Activated naive CD4-positive, alpha-beta T cell treated with anti-CD3 and anti-CD28 coated beads, Interleukin-2, amount 50 U/mL, for 72 hours (primary cell): ENCODE results near the gene TMA7. TPM values are rescaled to one million over a fixed set of nuclear protein-coding genes. Genes with fewer than 3 reads are reported as not detected.

Experiments
- ATAC-seq, 2 donors: fragments of 150-1000 bp; cut with Tn5 transposase; 2 replicates each; pipeline ENCODE4 v1.10.0; 2021; ENCODE audit warnings: mild to moderate bottlenecking in 2 of 2, moderate library complexity in 2 of 2
- DNase-seq, 2 donors: peaks; one replicate each; pipeline ENCODE4 v3.0.0; 2021 to 2022; ENCODE audit warnings: low spot score in 2 of 2
- H3K27ac Mint-ChIP-seq, 2 donors: one replicate each; pipeline ENCODE4 v1.8.0; 2022; ENCODE audit warnings: mild to moderate bottlenecking in 2 of 2, mixed read lengths in 2 of 2
- H3K36me3 Mint-ChIP-seq, 2 donors: one replicate each; pipeline ENCODE4 v1.8.0; 2022; ENCODE audit warnings: mixed read lengths in 2 of 2
- H3K9me3 Mint-ChIP-seq, 2 donors: one replicate each; pipeline ENCODE4 v1.8.0; 2022; ENCODE audit warnings: mixed read lengths in 2 of 2
- total RNA-seq, 2 donors: library from RNA; stranded (reverse); gene quantifications; one replicate each; pipeline ENCODE4 v1.2.3, GENCODE V29; 2022

The TMA7 gene
- total RNA-seq, 2 donors from 2014 or later = 168 to 307 TPM

DNA sequence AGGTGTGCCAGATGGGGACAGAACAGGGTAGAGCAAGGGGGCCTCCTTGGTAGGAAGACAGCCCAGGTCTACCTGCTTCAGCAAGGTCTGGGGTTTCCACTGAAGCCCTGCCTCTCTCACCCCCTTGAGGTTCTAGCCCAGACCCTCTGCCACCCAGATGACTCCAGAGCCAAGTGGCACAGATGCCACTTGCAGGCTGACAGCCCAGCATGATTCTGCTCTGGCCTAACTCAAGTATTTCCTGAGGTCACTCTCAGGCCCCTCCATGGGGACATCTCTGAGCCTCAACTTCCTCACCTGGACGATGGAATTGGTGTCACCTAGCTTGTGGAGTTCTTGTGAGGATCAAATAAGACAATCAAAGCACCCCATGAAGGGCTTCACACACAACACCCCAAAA is 34.1 kb upstream of the TMA7 start:
- Mint-ChIP-seq H3K27ac (peak overlapping the region in 1 of 2 donors; percentile 45), H3K9me3 (no peaks in the 10 kb centered on the region), H3K36me3 (no peaks in the 10 kb centered on the region)
- ATAC-seq (no peak), DNase-seq (no peak)

DNA sequence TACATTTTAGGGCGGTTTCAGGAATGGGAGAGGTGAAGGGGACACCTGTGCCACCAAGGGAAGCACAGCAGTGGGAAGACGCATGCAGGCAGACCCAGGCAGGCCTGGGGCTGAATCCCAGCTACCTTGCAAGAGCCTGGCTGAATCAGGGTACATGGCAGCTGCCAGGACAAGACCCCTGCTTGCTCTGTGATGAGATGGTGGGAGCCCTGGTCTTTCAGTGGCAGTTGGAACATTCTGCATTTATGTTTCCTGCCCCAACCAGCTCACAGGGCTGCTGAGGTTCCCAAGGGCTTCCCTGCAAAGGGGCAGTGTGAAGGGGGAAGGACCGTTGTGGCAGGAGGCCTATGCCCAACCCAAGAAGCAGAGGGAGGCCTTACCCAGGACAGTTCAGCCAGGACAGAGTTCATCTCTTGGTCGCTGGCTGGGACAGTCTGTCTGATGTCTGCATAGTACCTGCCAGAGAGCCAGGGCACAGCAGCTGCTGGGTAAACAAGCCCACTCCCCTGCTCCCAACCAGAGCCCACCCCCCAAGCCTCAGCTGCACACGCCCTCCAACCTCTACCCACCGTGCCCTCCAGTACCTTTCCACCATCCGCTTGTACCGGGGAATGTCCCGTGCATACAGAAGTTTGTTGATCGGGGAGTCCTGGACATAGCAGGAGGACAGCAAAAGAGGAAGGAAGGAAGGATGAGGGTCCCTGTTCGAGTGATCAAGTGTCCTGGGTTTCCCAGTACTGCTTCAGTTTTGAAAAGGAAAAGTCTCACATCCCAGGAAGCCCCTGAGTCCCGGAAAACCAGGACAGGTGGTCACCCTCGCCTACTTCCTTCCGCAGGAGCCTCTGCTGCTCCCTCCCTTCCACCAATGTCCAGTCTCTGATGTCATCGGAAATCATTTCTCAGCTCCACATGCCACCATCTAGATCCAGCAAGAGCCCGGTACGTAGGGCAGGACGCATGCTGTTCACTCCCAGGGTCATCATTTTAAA is 33.3 kb upstream of the TMA7 start:
- H3K9me3 Mint-ChIP-seq = no peaks in the 10 kb centered on the region
- H3K36me3 Mint-ChIP-seq = no peaks in the 10 kb centered on the region
- ATAC-seq (no peak), DNase-seq (peak in 1 of 2 donors; percentile 40)
- peak overlapping the region in 1 of 2 donors; percentile 24 for H3K27ac Mint-ChIP-seq

DNA sequence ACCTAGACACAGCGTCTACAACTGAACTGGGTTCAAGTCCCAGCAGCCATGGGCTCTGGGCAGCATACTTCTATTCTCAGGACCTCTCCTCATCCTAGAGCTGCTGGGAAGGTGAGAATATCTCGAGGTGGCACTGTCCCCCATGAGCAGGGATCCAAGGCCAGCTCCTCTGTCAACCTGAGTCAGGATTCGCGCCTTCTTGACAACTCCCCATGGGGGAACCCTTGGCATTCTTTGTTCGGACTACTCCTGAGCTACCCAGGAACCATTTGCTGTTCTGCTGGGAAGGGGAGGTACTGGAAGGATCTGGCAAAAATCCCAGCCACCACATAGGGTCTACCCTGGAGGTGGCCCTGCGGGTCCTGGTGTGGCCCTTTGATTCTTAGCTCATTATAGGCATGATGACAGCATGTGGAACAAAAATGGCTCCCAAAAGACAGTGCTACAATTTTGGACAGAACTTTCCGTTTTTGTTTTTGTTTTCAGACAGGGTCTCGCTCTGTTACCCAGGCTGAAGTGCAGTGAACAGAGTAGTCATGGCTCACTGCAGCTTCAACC is 32.4 kb upstream of the TMA7 start:
- DNase-seq = no peak
- Mint-ChIP-seq H3K27ac (peak overlapping the region; percentile 24 to 32), H3K9me3 (no peaks in the 10 kb centered on the region), H3K36me3 (no peaks in the 10 kb centered on the region)
- ATAC-seq = no peak

DNA sequence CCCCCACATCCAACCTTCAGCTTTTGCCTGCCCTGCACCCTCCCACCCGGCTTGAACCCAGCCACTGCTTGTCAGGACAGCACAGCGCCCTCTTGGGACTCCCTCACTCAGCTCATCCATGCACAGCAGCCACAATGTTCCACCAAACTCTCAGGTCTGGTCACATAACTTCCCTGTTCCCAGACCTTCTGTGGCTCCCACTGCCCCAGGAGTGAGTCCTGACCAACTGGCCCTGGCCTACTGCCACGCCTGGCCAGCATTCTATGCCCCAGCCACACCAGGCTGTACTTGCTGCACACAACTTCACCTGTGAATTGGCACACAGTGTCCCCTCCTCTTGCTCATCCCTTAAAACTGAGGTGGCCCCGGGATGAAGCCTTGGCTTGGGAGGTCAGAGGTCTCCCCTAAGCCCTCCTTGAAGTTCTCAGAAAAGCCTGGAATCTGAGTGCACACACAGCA is 31.2 kb upstream of the TMA7 start:
- Mint-ChIP-seq H3K9me3 (no peaks in the 10 kb centered on the region), H3K36me3 (no peaks in the 10 kb centered on the region), H3K27ac (peak overlapping the region in 1 of 2 donors; percentile 2)
- ATAC-seq (peak in 1 of 2 donors; percentile 35), DNase-seq (peak in 1 of 2 donors; percentile 37)

DNA sequence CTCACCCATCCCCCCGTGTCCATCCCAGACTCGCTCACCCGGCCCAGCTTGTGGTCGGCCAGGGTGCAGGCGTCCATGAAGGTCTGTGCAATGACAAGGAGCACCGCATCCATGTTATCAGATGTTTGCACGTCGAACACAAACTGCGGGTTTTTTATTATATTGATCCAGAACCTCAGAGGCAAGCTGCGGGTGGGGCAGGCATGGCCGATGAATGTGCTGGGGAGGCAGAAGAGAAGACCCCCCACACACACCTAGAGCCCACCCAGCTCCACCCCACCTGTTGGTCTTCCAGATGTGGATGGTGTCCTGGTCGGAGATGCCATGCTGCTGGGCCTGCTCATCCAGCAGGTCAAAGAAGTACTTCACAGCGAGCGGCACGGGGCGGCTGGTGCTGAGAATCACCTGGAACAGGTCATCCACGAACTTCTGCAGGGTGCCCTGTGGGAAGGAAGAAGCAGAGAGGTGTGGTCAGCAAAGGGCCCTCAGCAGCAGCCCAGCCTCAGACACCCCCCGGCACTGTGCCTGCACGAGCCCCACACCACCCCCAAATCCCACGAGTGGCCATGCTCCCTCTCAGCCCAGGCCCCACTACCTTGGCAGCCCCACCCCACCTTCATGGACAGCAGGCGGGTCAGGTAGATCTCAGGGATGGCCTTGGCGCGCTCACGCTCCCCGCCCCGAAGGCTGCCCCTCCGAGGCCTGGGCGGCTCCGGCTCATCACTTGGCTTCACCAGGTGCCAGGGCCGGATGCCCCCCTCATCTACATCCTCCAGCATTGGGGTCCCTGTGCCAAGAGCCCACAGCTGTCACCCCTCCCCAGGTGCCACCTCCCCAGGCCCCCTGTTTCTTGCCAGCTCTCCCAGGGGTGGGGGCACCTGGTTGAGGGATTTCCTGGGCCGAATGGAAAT is 30.5 kb upstream of the TMA7 start:
- H3K9me3 Mint-ChIP-seq = no peaks in the 10 kb centered on the region
- H3K27ac Mint-ChIP-seq = peak overlapping the region in 1 of 2 donors; percentile 36
- ATAC-seq = no peak
- H3K36me3 Mint-ChIP-seq = no peaks in the 10 kb centered on the region
- DNase-seq = peak in 1 of 2 donors; percentile 52

DNA sequence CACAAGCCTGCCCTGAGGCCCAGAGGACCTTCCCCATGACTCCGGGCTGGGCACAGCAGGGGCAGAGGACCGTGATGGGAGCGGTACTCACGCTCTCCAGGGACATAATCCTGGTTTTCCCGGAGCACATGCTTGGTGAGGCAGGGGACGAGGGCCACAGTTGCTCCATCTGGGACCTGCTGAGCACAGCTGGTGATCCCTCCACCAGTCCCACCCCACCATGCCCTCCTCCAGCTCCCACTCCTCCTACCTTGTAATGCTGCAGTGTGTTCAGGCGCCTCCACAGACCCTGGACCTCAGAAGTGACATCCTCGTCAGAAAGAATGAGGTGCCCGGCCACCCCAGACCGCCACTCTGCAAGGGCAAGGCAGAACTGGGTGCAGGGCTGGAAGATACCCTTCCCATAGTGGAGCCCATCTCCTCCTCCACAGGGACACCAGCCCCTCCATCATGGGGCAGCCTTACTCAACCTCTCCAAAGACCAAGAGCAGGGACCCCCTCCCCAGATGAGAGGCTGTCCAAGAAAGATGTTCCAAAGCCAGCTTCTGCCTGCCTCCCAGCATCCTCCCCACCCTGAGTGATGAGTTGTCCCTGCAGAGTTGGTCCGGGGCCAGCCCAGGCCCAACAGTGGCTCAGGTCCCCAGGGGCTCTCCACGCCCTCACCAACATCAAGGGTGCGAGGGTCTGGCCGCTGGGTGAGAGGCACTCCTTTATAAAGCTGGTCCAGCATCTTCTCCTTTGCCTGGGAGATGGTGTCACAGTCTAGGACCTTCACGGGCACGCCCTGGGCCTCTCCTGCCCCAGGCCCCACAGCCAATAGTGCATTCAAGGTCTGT is 29.6 kb upstream of the TMA7 start:
- no peaks in the 10 kb centered on the region for H3K9me3 Mint-ChIP-seq
- DNase-seq = peak in 1 of 2 donors; percentile 48
- H3K27ac Mint-ChIP-seq = peak overlapping the region in 1 of 2 donors; percentile 36
- H3K36me3 Mint-ChIP-seq = no peaks in the 10 kb centered on the region
- ATAC-seq = no peak

DNA sequence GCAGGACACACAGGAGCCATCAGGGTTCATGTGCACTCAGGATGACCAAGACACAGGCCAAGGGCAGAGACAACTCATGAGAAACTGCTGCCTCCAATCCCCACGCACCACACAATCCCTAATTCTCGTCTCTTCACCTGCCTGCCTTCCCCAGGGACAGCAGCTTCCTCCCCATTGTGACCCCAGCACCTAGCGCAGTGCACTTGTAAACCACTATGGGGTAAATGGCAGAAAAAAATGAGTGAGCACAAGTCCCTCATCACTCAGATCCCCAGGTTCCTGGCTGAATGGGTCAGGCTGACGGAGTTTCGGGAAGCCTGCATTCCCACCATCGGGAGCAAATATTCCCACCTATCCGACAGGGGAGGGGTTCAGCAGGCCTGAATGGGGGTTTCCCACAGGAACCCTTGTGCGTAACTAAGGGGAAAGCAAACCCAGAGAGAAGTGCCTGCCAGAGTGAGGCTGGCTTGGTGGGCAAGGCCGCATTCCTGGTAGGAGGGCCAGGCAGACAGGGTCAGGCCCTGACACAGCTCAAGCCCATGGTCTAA is 28.9 kb upstream of the TMA7 start:
- H3K9me3 Mint-ChIP-seq = no peaks in the 10 kb centered on the region
- ATAC-seq = no peak

DNA sequence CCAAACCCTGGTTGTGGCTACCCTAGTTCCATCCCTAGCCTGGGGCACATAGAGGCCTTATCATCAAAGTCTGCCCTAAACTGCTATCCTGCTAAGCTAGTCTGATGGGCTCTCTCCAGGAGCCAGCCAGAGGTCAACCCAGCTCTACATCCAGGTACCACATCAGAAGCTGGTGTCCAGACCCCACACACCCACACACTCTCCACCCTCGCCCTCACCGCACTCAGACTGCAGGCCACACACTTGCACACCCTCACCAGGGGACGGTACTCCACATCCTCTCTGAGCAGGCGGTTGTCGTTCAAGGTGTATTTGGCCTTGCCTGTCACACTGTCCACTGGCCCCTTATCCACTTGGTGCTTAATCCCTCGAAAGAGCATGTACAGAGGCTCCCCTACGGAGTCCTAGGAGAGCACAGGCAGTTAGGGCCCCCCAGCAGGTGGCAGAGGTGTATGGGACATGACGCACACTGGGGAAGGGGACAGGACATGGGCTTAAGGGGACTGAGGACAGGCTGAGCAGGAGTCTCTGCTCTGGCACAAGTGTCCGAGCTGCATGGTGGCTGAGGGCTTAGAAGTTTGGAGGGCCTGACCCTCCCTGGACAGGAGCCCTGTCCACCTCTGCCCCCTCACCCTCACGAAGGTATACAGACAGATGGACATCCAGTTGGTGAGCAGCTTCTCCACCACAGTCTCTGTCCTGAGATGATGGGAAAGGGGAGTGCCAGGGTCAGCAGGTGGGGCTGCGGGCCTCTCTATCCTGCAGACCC is 28.3 kb upstream of the TMA7 start:
- no peak for ATAC-seq
- Mint-ChIP-seq H3K9me3 (no peaks in the 10 kb centered on the region), H3K36me3 (no peaks in the 10 kb centered on the region), H3K27ac (peak overlapping the region in 1 of 2 donors; percentile 47)
- peak in 1 of 2 donors; percentile 42 for DNase-seq

More for the DNA sequence above, 28.9 kb upstream of the TMA7 start:
- DNase-seq = no peak
- no peak overlapping the region for H3K27ac Mint-ChIP-seq
- no peaks in the 10 kb centered on the region for H3K36me3 Mint-ChIP-seq

DNA sequence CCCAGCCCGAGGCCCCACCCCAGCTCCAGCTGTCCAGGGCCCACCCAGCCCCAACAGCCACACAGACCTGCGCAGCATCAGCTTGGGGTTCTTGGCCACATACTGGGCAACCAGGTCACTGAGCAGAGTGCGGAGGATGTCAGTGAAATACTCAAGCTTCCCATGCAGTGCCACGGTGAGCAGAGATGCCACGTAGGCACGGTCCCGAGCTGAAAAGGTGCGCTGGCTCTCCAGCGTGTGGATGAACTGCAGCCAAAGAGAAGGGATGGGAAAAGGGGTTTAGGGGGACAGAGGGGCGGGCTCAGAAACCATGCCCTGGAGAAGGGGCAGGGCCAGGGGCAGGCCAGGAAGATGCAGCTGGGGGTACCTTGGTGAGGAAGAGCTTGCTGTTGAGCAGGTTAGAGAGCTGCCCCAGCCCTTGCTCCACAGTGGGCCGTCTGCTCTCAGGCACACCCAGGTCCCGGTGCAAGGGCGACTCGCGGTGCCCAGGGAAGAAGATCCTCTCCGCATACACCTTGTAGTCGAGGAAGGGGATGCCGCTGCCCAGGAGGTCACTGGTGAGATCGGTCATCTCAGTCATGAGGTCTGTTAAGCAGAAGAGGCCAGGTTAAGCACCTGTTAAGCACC is 27.6 kb upstream of the TMA7 start:
- peak overlapping the region in 1 of 2 donors; percentile 47 for H3K27ac Mint-ChIP-seq
- DNase-seq = no peak
- ATAC-seq = no peak
- H3K9me3 Mint-ChIP-seq = no peaks in the 10 kb centered on the region
- H3K36me3 Mint-ChIP-seq = no peaks in the 10 kb centered on the region

DNA sequence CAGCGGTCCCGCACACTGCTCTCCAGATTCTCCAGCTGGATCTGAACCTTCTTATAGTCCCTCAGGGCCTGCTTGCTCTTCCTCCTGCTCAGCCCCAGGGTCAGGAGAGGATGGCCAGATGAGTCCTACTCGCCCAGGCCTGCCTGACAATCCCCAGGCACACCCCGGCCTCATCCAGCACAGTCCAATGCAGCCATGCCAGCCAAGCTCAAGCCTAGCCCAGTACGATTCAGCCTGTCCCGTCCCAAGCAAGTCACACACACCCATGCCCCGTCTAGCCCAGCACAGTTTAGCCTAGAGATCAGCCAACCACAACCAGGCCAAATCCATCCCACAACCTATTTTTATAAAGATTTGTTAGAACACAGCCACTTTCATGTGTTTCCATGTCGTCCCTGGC is 27.0 kb upstream of the TMA7 start:
- Mint-ChIP-seq H3K9me3 (no peaks in the 10 kb centered on the region), H3K36me3 (no peaks in the 10 kb centered on the region), H3K27ac (peak overlapping the region in 1 of 2 donors; percentile 47)
- no peak for ATAC-seq
- no peak for DNase-seq

DNA sequence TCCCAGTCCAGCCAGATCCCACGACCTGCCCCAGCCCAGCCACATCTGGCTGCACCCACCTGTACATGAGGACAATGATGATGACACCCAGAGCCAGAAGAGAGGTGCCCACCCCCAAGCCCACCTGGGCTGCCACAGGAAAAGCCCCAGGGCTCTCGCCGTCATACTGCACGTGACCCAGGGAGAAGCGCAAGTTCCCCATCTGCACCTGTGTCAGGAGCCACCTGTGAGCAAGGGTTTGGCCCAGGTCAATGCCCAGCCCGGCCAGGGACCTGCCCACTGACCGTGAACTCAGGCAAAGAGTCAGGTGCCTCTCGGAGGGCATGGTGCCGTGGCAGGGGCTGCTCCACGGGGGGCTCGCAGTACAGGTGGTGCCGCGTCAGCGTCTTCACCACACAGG is 26.4 kb upstream of the TMA7 start:
- ATAC-seq (no peak), DNase-seq (no peak)
- Mint-ChIP-seq H3K9me3 (no peaks in the 10 kb centered on the region), H3K27ac (no peak overlapping the region), H3K36me3 (no peaks in the 10 kb centered on the region)

DNA sequence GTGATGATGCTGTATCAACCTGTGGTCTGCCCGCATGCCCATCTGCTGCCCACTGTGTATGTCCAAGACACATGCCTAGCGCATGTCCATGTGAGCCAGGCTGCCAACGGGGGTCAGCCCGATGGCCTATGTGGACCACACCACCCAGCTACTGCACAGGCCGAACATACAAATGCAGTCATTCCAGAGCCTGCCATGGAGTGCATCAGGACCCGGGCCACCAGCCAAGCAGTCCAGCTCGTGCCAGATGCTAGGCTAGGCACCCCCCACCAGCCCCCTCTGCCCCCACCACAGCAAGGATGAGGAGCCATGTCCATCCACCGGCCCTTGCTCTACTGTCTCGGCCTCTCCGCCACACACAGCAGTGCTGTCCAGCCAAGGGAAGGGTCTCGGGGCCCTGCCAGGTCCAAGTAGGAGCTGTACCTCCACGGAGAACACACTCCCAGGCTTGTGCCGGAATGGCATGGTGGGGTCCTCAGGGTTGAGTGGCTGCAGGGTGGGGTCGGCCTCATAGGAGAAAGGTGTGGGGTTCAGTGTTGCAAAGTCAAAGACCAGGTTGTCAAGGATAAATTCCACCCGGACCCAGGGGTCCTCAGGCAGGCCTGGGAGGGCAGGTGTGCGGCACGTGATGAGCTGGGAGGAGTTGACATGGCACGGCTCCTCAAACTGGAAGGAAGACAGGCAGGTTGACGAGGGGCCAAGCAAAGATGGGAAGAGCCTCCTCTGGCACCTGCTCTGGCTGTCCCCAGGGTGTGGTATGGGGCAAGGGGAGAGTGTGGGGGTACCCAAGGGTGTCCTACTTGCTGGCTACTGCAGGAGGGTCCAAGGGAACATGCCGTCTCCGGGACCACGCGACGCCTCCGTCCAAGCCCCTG is 25.4 kb upstream of the TMA7 start:
- Mint-ChIP-seq H3K27ac (peak overlapping the region; percentile 15 to 55), H3K36me3 (no peaks in the 10 kb centered on the region), H3K9me3 (no peaks in the 10 kb centered on the region)
- DNase-seq = no peak
- ATAC-seq = no peak

DNA sequence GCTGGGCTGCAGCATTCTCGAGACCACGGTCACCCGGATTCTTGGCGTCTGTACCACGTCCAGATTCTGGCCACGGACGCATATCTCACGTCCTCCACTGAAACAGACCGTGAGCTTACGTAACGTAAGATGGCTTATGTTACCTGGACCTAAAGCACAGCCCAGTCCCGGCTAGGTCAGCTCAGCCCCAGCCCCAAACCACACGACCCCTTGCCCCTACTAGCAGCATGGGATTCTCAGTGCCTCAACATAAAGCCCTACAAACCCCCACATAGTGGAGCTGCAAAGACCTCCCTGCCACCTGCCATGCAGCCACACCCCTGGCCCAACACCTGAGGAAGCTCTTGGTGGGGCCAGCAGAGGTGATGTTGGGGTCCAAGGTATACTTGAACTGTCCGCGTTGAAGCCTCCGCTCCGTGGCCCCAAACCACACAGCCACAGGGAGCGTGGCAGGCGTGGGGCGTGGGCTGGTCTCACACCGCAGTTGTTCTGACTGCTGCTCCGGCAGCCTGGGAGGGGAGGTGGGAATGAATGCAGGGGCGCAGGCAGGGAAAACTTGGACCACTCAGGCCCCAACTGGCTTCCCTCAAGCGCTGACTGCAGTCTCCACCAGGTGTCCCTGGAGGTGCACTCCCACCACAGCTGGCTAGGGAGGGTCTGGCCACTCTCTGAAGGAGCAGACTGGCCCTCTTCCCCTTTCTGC is 24.7 kb upstream of the TMA7 start:
- H3K27ac Mint-ChIP-seq = no peak overlapping the region
- DNase-seq = no peak
- no peaks in the 10 kb centered on the region for H3K36me3 Mint-ChIP-seq
- ATAC-seq = no peak
- no peaks in the 10 kb centered on the region for H3K9me3 Mint-ChIP-seq
